Neutrophil (primary cell): Measurements from ENCODE around the gene MMD2.

Experiments
- H3K27ac ChIP-seq: fragments of 200-600 bp; sonication (generic); 2 replicates; pipeline ENCODE4 v1.5.1; 2016; ENCODE audit warnings: mild to moderate bottlenecking, moderate library complexity
- H3K27me3 ChIP-seq: fragments of 200-600 bp; sonication (generic); 2 replicates; pipeline ENCODE4 v1.6.0; 2016; ENCODE audit warnings: mild to moderate bottlenecking
- H3K36me3 ChIP-seq: fragments of 200-600 bp; sonication (generic); 2 replicates; pipeline ENCODE4 v1.5.1; 2017
- H3K4me1 ChIP-seq, 2 experiments: fragments of 200-600 bp in 1 of 2; sonication (generic) in 1 of 2; 1 replicate in 1 of 2; 2 replicates in 1 of 2; pipeline versions ENCODE4 v1.5.1 to v1.6.1; 2013 to 2016; ENCODE audit warnings: low read depth in 1 of 2, low read length in 1 of 2, mild to moderate bottlenecking in 1 of 2, moderate library complexity in 1 of 2; ENCODE audit not compliant: control insufficient read depth in 1 of 2, insufficient read depth in 1 of 2
- H3K4me3 ChIP-seq, 2 experiments: fragments of 200-600 bp in 1 of 2; sonication (generic) in 1 of 2; 1 replicate in 1 of 2; 2 replicates in 1 of 2; pipeline ENCODE4 v1.5.1; 2013 to 2016; ENCODE audit warnings: low read depth in 1 of 2, low read length in 1 of 2, mild to moderate bottlenecking in 1 of 2, moderate library complexity in 1 of 2
- H3K9me3 ChIP-seq: fragments of 200-600 bp; sonication (generic); 2 replicates; pipeline ENCODE4 v1.5.1; 2016
- CTCF ChIP-seq: fragments of 200-600 bp; sonication (generic); IDR thresholded peaks from 2 replicates; pipeline ENCODE4 v1.5.1; 2016; ENCODE audit warnings: antibody characterized with exemption

The MMD2 gene

GRCh38 chr7:4958477-4959301 is at the start of gene MMD2:
TSS of gene MMD2 (minus strand) at chr7:4959187. CDS start at chr7:4959017, 170 bp downstream.
- Histone ChIP-seq H3K9me3 (no peaks in the 10 kb centered on the region), H3K4me1 (no peaks in the 10 kb centered on the region), H3K27me3 (peaks cover 86% of the 10 kb centered on the region), H3K36me3 (no peaks in the 10 kb centered on the region), H3K4me3 (no peak within 1 kb of the TSS), H3K27ac (no peak within 1 kb of the TSS)
- TF ChIP-seq CTCF: no peak

GRCh38 chr7:5005066-5005465 is 46.1 kb upstream of the MMD2 start:
- H3K4me3 ChIP-seq: no peak overlapping the region
- H3K9me3 ChIP-seq: no peaks in the 10 kb centered on the region
- H3K4me1 ChIP-seq: no peaks in the 10 kb centered on the region
- no peak for TF ChIP-seq CTCF
- H3K27ac ChIP-seq: no peak overlapping the region
- no peaks in the 10 kb centered on the region for H3K27me3 ChIP-seq
- no peaks in the 10 kb centered on the region for H3K36me3 ChIP-seq

GRCh38 chr7:5001911-5002310 is 42.9 kb upstream of the MMD2 start:
- no peak for TF ChIP-seq CTCF
- H3K4me1 ChIP-seq: no peaks in the 10 kb centered on the region
- H3K36me3 ChIP-seq: peaks cover 20% of the 10 kb centered on the region
- no peak overlapping the region for H3K4me3 ChIP-seq
- H3K27ac ChIP-seq: no peak overlapping the region
- H3K27me3 ChIP-seq: no peaks in the 10 kb centered on the region
- no peaks in the 10 kb centered on the region for H3K9me3 ChIP-seq

GRCh38 chr7:5001003-5001402 is 42.0 kb upstream of the MMD2 start:
- Histone ChIP-seq H3K4me1 (no peaks in the 10 kb centered on the region), H3K9me3 (no peaks in the 10 kb centered on the region), H3K36me3 (peaks cover 29% of the 10 kb centered on the region), H3K4me3 (no peak overlapping the region), H3K27ac (no peak overlapping the region), H3K27me3 (no peaks in the 10 kb centered on the region)
- no peak for TF ChIP-seq CTCF

GRCh38 chr7:4999369-4999950 is 40.5 kb upstream of the MMD2 start:
- Histone ChIP-seq H3K36me3 (peaks cover 44% of the 10 kb centered on the region), H3K4me1 (no peaks in the 10 kb centered on the region), H3K27me3 (no peaks in the 10 kb centered on the region), H3K9me3 (no peaks in the 10 kb centered on the region), H3K4me3 (no peak overlapping the region), H3K27ac (no peak overlapping the region)
- no peak for TF ChIP-seq CTCF
